Stimulated activated CD4-positive, alpha-beta T cell treated with anti-CD3 and anti-CD28 coated beads, Interleukin-2, amount 100 ng/mL, for 24 hours (primary cell): Measurements from ENCODE around the gene MRPL30.
"Not testable (repeated sequence)": the region's sequence is repeated elsewhere in the genome, so short reads cannot be mapped to it uniquely, and the experiment has no call there.

Source experiments
- DNase-seq, 2 donors: peaks; one replicate each; pipeline ENCODE4 v3.0.0-alpha.2; 2020

MRPL30 gene

GRCh38 chr2:99180755-99181623 is at the start of gene MRPL30, which contains the start of gene MITD1:
Gene MRPL30, plus strand, starts transcription at chr2:99181184. Its CDS starts 5,020 bp downstream, at chr2:99186204.
Gene MITD1, minus strand, starts transcription at chr2:99181058. Its CDS starts 77 bp downstream, at chr2:99180981.
- peak; percentile 83 to 89 for DNase-seq

- DNase-seq: not testable (repeated sequence)
Measured at GRCh38 chr2:99135044-99135556, 45.9 kb upstream of the MRPL30 start.

- no peak for DNase-seq
Measured at GRCh38 chr2:99139003-99139402, 42.0 kb upstream of the MRPL30 start.

- no peak for DNase-seq
Measured at GRCh38 chr2:99140056-99140859, 40.7 kb upstream of the MRPL30 start.

GRCh38 chr2:99140860-99141109 is 40.2 kb upstream of the MRPL30 start:
- no peak for DNase-seq

GRCh38 chr2:99141110-99142108 is 39.6 kb upstream of the MRPL30 start, which contains the start of gene C2orf15:
Gene C2orf15, plus strand, starts transcription at chr2:99141707. Its CDS starts 8,852 bp downstream, at chr2:99150559.
- DNase-seq: peak; percentile 97 to 98

- no peak for DNase-seq
Measured at GRCh38 chr2:99150706-99151105, 30.3 kb upstream of the MRPL30 start.

- DNase-seq: no peak
Measured at GRCh38 chr2:99152199-99152895, 28.6 kb upstream of the MRPL30 start.

GRCh38 chr2:99153921-99154604 is 26.9 kb upstream of the MRPL30 start:
- no peak for DNase-seq

- DNase-seq: peak; percentile 92 to 93
Measured at GRCh38 chr2:99154643-99155536, 26.1 kb upstream of the MRPL30 start, which contains the start of the genes LIPT1 and TSGA10. Gene LIPT1, plus strand, starts transcription at chr2:99154967. Its CDS starts 6,991 bp downstream, at chr2:99161958. Gene TSGA10, minus strand, starts transcription at chr2:99154942. Its CDS starts 45,503 bp downstream, at chr2:99109439.

- DNase-seq: no peak
Measured at GRCh38 chr2:99156891-99157290, 24.1 kb upstream of the MRPL30 start.

GRCh38 chr2:99158599-99158998 is 22.4 kb upstream of the MRPL30 start:
- DNase-seq: no peak

- no peak for DNase-seq
Measured at GRCh38 chr2:99159594-99159993, 21.4 kb upstream of the MRPL30 start.

- no peak for DNase-seq
Measured at GRCh38 chr2:99166218-99166617, 14.8 kb upstream of the MRPL30 start.

- DNase-seq: no peak
Measured at GRCh38 chr2:99169534-99169933, 11.4 kb upstream of the MRPL30 start.

GRCh38 chr2:99171377-99172140 is 9.4 kb upstream of the MRPL30 start:
- no peak for DNase-seq

GRCh38 chr2:99181624-99182000 is 628 bp downstream of the MRPL30 start:
- DNase-seq: no peak

- DNase-seq: no peak
Measured at GRCh38 chr2:99183025-99183424, 2.0 kb downstream of the MRPL30 start.

GRCh38 chr2:99184811-99185210 is 3.8 kb downstream of the MRPL30 start:
- no peak for DNase-seq
